ENCODE results near the gene NLK.
"Not testable (repeated sequence)": the region's sequence is repeated elsewhere in the genome, so short reads cannot be mapped to it uniquely, and the experiment has no call there.

NLK gene

GRCh38 chr17:28201315-28201714, 158.8 kb downstream of the NLK start:
- H3K4me1 ChIP-seq (ENCODE audit: control insufficient read depth, insufficient read depth, low read length) = no peaks in the 10 kb centered on the region
- peaks cover 5% of the 10 kb centered on the region for H3K36me3 ChIP-seq (ENCODE audit: insufficient read depth, low read length)
- no peaks in the 10 kb centered on the region for H3K9me3 ChIP-seq (replicated peaks; ENCODE audit: low read length)
- H3K9ac ChIP-seq (ENCODE audit: low read depth, low read length) = no peak overlapping the region
- no peak overlapping the region for H3K4me2 ChIP-seq (ENCODE audit: low read length)
- H3K4me3 ChIP-seq (ENCODE audit: low read length) = no peak overlapping the region
- H3K27me3 ChIP-seq (ENCODE audit: control insufficient read depth, insufficient read depth, low read length) = no peaks in the 10 kb centered on the region

GRCh38 chr17:28204244-28204643, 161.8 kb downstream of the NLK start:
- Histone ChIP-seq H3K9me3 (replicated peaks; ENCODE audit: low read length) (no peaks in the 10 kb centered on the region), H3K4me3 (ENCODE audit: low read length) (no peak overlapping the region), H3K36me3 (ENCODE audit: insufficient read depth, low read length) (no peaks in the 10 kb centered on the region), H3K4me1 (ENCODE audit: control insufficient read depth, insufficient read depth, low read length) (no peaks in the 10 kb centered on the region), H3K9ac (ENCODE audit: low read depth, low read length) (no peak overlapping the region), H3K4me2 (ENCODE audit: low read length) (no peak overlapping the region), H3K27me3 (ENCODE audit: control insufficient read depth, insufficient read depth, low read length) (no peaks in the 10 kb centered on the region)

GRCh38 chr17:28204751-28205150, 162.3 kb downstream of the NLK start:
- Histone ChIP-seq H3K9ac (ENCODE audit: low read depth, low read length) (no peak overlapping the region), H3K4me3 (ENCODE audit: low read length) (no peak overlapping the region), H3K27me3 (ENCODE audit: control insufficient read depth, insufficient read depth, low read length) (no peaks in the 10 kb centered on the region), H3K9me3 (replicated peaks; ENCODE audit: low read length) (no peaks in the 10 kb centered on the region), H3K4me2 (ENCODE audit: low read length) (no peak overlapping the region), H3K36me3 (ENCODE audit: insufficient read depth, low read length) (no peaks in the 10 kb centered on the region), H3K4me1 (ENCODE audit: control insufficient read depth, insufficient read depth, low read length) (no peaks in the 10 kb centered on the region)

GRCh38 chr17:28206292-28206691, 163.8 kb downstream of the NLK start:
- no peaks in the 10 kb centered on the region for H3K9me3 ChIP-seq (replicated peaks; ENCODE audit: low read length)
- H3K9ac ChIP-seq (ENCODE audit: low read depth, low read length) = no peak overlapping the region
- H3K4me1 ChIP-seq (ENCODE audit: control insufficient read depth, insufficient read depth, low read length) = no peaks in the 10 kb centered on the region
- no peak overlapping the region for H3K4me2 ChIP-seq (ENCODE audit: low read length)
- H3K4me3 ChIP-seq (ENCODE audit: low read length) = no peak overlapping the region
- H3K36me3 ChIP-seq (ENCODE audit: insufficient read depth, low read length) = no peaks in the 10 kb centered on the region
- no peaks in the 10 kb centered on the region for H3K27me3 ChIP-seq (ENCODE audit: control insufficient read depth, insufficient read depth, low read length)

GRCh38 chr17:28211811-28212210, 169.3 kb downstream of the NLK start:
- no peaks in the 10 kb centered on the region for H3K9me3 ChIP-seq (replicated peaks; ENCODE audit: low read length)

GRCh38 chr17:28213578-28213977, 171.1 kb downstream of the NLK start:
- H3K4me1 ChIP-seq (ENCODE audit: control insufficient read depth, insufficient read depth, low read length); H3K27me3 ChIP-seq (ENCODE audit: control insufficient read depth, insufficient read depth, low read length); H3K9ac ChIP-seq (ENCODE audit: low read depth, low read length); H3K36me3 ChIP-seq (ENCODE audit: insufficient read depth, low read length); H3K9me3 ChIP-seq (replicated peaks; ENCODE audit: low read length); H3K4me3 ChIP-seq (ENCODE audit: low read length); H3K4me2 ChIP-seq (ENCODE audit: low read length): not testable (repeated sequence)

More at GRCh38 chr17:28211811-28212210, 169.3 kb downstream of the NLK start:
- Histone ChIP-seq H3K36me3 (ENCODE audit: insufficient read depth, low read length) (no peaks in the 10 kb centered on the region), H3K4me3 (ENCODE audit: low read length) (no peak overlapping the region), H3K9ac (ENCODE audit: low read depth, low read length) (no peak overlapping the region), H3K4me1 (ENCODE audit: control insufficient read depth, insufficient read depth, low read length) (peaks cover 6% of the 10 kb centered on the region), H3K27me3 (ENCODE audit: control insufficient read depth, insufficient read depth, low read length) (no peaks in the 10 kb centered on the region), H3K4me2 (ENCODE audit: low read length) (no peak overlapping the region)

- Histone ChIP-seq H3K27me3 (ENCODE audit: control insufficient read depth, insufficient read depth, low read length) (no peaks in the 10 kb centered on the region), H3K4me1 (ENCODE audit: control insufficient read depth, insufficient read depth, low read length) (peaks cover 12% of the 10 kb centered on the region), H3K36me3 (ENCODE audit: insufficient read depth, low read length) (no peaks in the 10 kb centered on the region), H3K9ac (ENCODE audit: low read depth, low read length) (no peak overlapping the region), H3K9me3 (replicated peaks; ENCODE audit: low read length) (no peaks in the 10 kb centered on the region), H3K4me3 (ENCODE audit: low read length) (no peak overlapping the region), H3K4me2 (ENCODE audit: low read length) (no peak overlapping the region)
These were observed 173.6 kb downstream of the NLK start for GRCh38 chr17:28216052-28216451.

GRCh38 chr17:28216528-28216927, 174.1 kb downstream of the NLK start:
- Histone ChIP-seq H3K4me1 (ENCODE audit: control insufficient read depth, insufficient read depth, low read length) (peaks cover 17% of the 10 kb centered on the region), H3K9me3 (replicated peaks; ENCODE audit: low read length) (no peaks in the 10 kb centered on the region), H3K36me3 (ENCODE audit: insufficient read depth, low read length) (no peaks in the 10 kb centered on the region), H3K27me3 (ENCODE audit: control insufficient read depth, insufficient read depth, low read length) (no peaks in the 10 kb centered on the region), H3K4me3 (ENCODE audit: low read length) (no peak overlapping the region), H3K9ac (ENCODE audit: low read depth, low read length) (no peak overlapping the region), H3K4me2 (ENCODE audit: low read length) (no peak overlapping the region)

GRCh38 chr17:28219771-28220170, 177.3 kb downstream of the NLK start:
- peaks cover 21% of the 10 kb centered on the region for H3K4me1 ChIP-seq (ENCODE audit: control insufficient read depth, insufficient read depth, low read length)
- H3K4me3 ChIP-seq (ENCODE audit: low read length) = no peak overlapping the region
- H3K4me2 ChIP-seq (ENCODE audit: low read length) = no peak overlapping the region
- no peaks in the 10 kb centered on the region for H3K9me3 ChIP-seq (replicated peaks; ENCODE audit: low read length)
- H3K9ac ChIP-seq (ENCODE audit: low read depth, low read length) = no peak overlapping the region
- no peaks in the 10 kb centered on the region for H3K36me3 ChIP-seq (ENCODE audit: insufficient read depth, low read length)
- H3K27me3 ChIP-seq (ENCODE audit: control insufficient read depth, insufficient read depth, low read length) = no peaks in the 10 kb centered on the region

GRCh38 chr17:28221751-28222414, 179.4 kb downstream of the NLK start:
- no peaks in the 10 kb centered on the region for H3K9me3 ChIP-seq (replicated peaks; ENCODE audit: low read length)
- H3K4me2 ChIP-seq (ENCODE audit: low read length) = no peak overlapping the region
- no peak overlapping the region for H3K4me3 ChIP-seq (ENCODE audit: low read length)
- no peak overlapping the region for H3K9ac ChIP-seq (ENCODE audit: low read depth, low read length)
- H3K4me1 ChIP-seq (ENCODE audit: control insufficient read depth, insufficient read depth, low read length) = peaks cover 15% of the 10 kb centered on the region
- peaks cover 8% of the 10 kb centered on the region for H3K27me3 ChIP-seq (ENCODE audit: control insufficient read depth, insufficient read depth, low read length)
- H3K36me3 ChIP-seq (ENCODE audit: insufficient read depth, low read length) = no peaks in the 10 kb centered on the region

- Histone ChIP-seq H3K9me3 (replicated peaks; ENCODE audit: low read length) (no peaks in the 10 kb centered on the region), H3K36me3 (ENCODE audit: insufficient read depth, low read length) (no peaks in the 10 kb centered on the region), H3K4me3 (ENCODE audit: low read length) (no peak overlapping the region), H3K4me1 (ENCODE audit: control insufficient read depth, insufficient read depth, low read length) (peaks cover 18% of the 10 kb centered on the region), H3K4me2 (ENCODE audit: low read length) (no peak overlapping the region), H3K27me3 (ENCODE audit: control insufficient read depth, insufficient read depth, low read length) (peaks cover 41% of the 10 kb centered on the region), H3K9ac (ENCODE audit: low read depth, low read length) (no peak overlapping the region)
These were observed 182.8 kb downstream of the NLK start for GRCh38 chr17:28225271-28225670.

GRCh38 chr17:28225867-28226266, 183.4 kb downstream of the NLK start:
- Histone ChIP-seq H3K4me1 (ENCODE audit: control insufficient read depth, insufficient read depth, low read length) (peaks cover 18% of the 10 kb centered on the region), H3K9ac (ENCODE audit: low read depth, low read length) (no peak overlapping the region), H3K27me3 (ENCODE audit: control insufficient read depth, insufficient read depth, low read length) (peaks cover 44% of the 10 kb centered on the region), H3K4me2 (ENCODE audit: low read length) (no peak overlapping the region), H3K9me3 (replicated peaks; ENCODE audit: low read length) (no peaks in the 10 kb centered on the region), H3K36me3 (ENCODE audit: insufficient read depth, low read length) (no peaks in the 10 kb centered on the region), H3K4me3 (ENCODE audit: low read length) (no peak overlapping the region)

All from skeletal muscle satellite cell (primary cell).